ENCODE results near the gene SLC38A11.

The SLC38A11 gene

GRCh38 chr2:164967361-164967760, 12.0 kb upstream of the SLC38A11 start:
- no peaks in the 10 kb centered on the region for H3K9me3 ChIP-seq (ENCODE audit: insufficient read depth, low read depth, low read length)
- no peaks in the 10 kb centered on the region for H3K36me3 ChIP-seq (ENCODE audit: insufficient read depth, low read length)
- peaks cover 4% of the 10 kb centered on the region; the same call in 1 of the 2 replicates for H3K4me1 ChIP-seq (ENCODE audit: insufficient read depth, low read length)
- WGBS = 89% methylated on average over 2 of the region's 2 CpGs
- H3K27ac ChIP-seq (ENCODE audit: low read depth, low read length) = no peak overlapping the region; the same call in 1 of the 2 replicates
- H3K9ac ChIP-seq (ENCODE audit: low read depth, low read length) = no peak overlapping the region
- H3K27me3 ChIP-seq (ENCODE audit: insufficient read depth, low read length) = no peaks in the 10 kb centered on the region
- H3K4me3 ChIP-seq (ENCODE audit: low read length) = no peak overlapping the region

GRCh38 chr2:164964700-164965099, 9.4 kb upstream of the SLC38A11 start:
- no peaks in the 10 kb centered on the region for H3K27me3 ChIP-seq (ENCODE audit: insufficient read depth, low read length)
- no peak overlapping the region for H3K4me3 ChIP-seq (ENCODE audit: low read length)
- H3K9ac ChIP-seq (ENCODE audit: low read depth, low read length) = no peak overlapping the region
- H3K9me3 ChIP-seq (ENCODE audit: insufficient read depth, low read depth, low read length) = no peaks in the 10 kb centered on the region
- 100% methylated on average over 1 of the region's 1 CpG for WGBS
- no peaks in the 10 kb centered on the region for H3K36me3 ChIP-seq (ENCODE audit: insufficient read depth, low read length)
- H3K27ac ChIP-seq (ENCODE audit: low read depth, low read length) = no peak overlapping the region
- peaks cover 4% of the 10 kb centered on the region; the same call in 1 of the 2 replicates for H3K4me1 ChIP-seq (ENCODE audit: insufficient read depth, low read length)

- WGBS = 100% methylated on average over 1 of the region's 2 CpGs
- no peak overlapping the region for H3K9ac ChIP-seq (ENCODE audit: low read depth, low read length)
- H3K4me3 ChIP-seq (ENCODE audit: low read length) = no peak overlapping the region
- H3K27ac ChIP-seq (ENCODE audit: low read depth, low read length) = no peak overlapping the region
- no peaks in the 10 kb centered on the region for H3K9me3 ChIP-seq (ENCODE audit: insufficient read depth, low read depth, low read length)
- H3K36me3 ChIP-seq (ENCODE audit: insufficient read depth, low read length) = no peaks in the 10 kb centered on the region
- no peaks in the 10 kb centered on the region for H3K27me3 ChIP-seq (ENCODE audit: insufficient read depth, low read length)
- H3K4me1 ChIP-seq (ENCODE audit: insufficient read depth, low read length) = no peaks in the 10 kb centered on the region
Measured at GRCh38 chr2:164960159-164960558, 4.8 kb upstream of the SLC38A11 start.

GRCh38 chr2:164954186-164954585, 1.1 kb downstream of the SLC38A11 start:
- Histone ChIP-seq H3K36me3 (ENCODE audit: insufficient read depth, low read length) (no peaks in the 10 kb centered on the region), H3K27ac (ENCODE audit: low read depth, low read length) (no peak overlapping the region), H3K27me3 (ENCODE audit: insufficient read depth, low read length) (no peaks in the 10 kb centered on the region), H3K4me1 (ENCODE audit: insufficient read depth, low read length) (no peaks in the 10 kb centered on the region), H3K9me3 (ENCODE audit: insufficient read depth, low read depth, low read length) (no peaks in the 10 kb centered on the region), H3K4me3 (ENCODE audit: low read length) (no peak overlapping the region), H3K9ac (ENCODE audit: low read depth, low read length) (no peak overlapping the region)
- 94% methylated on average over 4 of the region's 4 CpGs for WGBS

GRCh38 chr2:164953279-164953678, 2.0 kb downstream of the SLC38A11 start:
- 76% methylated on average over 3 of the region's 3 CpGs for WGBS

GRCh38 chr2:164952057-164952702, 3.1 kb downstream of the SLC38A11 start:
- no peak overlapping the region for H3K27ac ChIP-seq (ENCODE audit: low read depth, low read length)
- no peaks in the 10 kb centered on the region for H3K9me3 ChIP-seq (ENCODE audit: insufficient read depth, low read depth, low read length)
- no peak overlapping the region for H3K4me3 ChIP-seq (ENCODE audit: low read length)
- 83% methylated on average over 8 of the region's 8 CpGs for whole genome bisulfite sequencing
- no peaks in the 10 kb centered on the region for H3K36me3 ChIP-seq (ENCODE audit: insufficient read depth, low read length)
- H3K4me1 ChIP-seq (ENCODE audit: insufficient read depth, low read length) = no peaks in the 10 kb centered on the region
- H3K27me3 ChIP-seq (ENCODE audit: insufficient read depth, low read length) = no peaks in the 10 kb centered on the region
- H3K9ac ChIP-seq (ENCODE audit: low read depth, low read length) = no peak overlapping the region

More at GRCh38 chr2:164953279-164953678, 2.0 kb downstream of the SLC38A11 start:
- Histone ChIP-seq H3K9ac (ENCODE audit: low read depth, low read length) (no peak overlapping the region), H3K36me3 (ENCODE audit: insufficient read depth, low read length) (no peaks in the 10 kb centered on the region), H3K9me3 (ENCODE audit: insufficient read depth, low read depth, low read length) (no peaks in the 10 kb centered on the region), H3K27ac (ENCODE audit: low read depth, low read length) (no peak overlapping the region), H3K4me1 (ENCODE audit: insufficient read depth, low read length) (no peaks in the 10 kb centered on the region), H3K4me3 (ENCODE audit: low read length) (no peak overlapping the region), H3K27me3 (ENCODE audit: insufficient read depth, low read length) (no peaks in the 10 kb centered on the region)

GRCh38 chr2:164948540-164948939, 6.8 kb downstream of the SLC38A11 start:
- H3K9me3 ChIP-seq (ENCODE audit: insufficient read depth, low read depth, low read length) = no peaks in the 10 kb centered on the region
- no peak overlapping the region for H3K27ac ChIP-seq (ENCODE audit: low read depth, low read length)
- 94% methylated on average over 1 of the region's 1 CpG for WGBS
- H3K9ac ChIP-seq (ENCODE audit: low read depth, low read length) = no peak overlapping the region
- H3K4me3 ChIP-seq (ENCODE audit: low read length) = no peak overlapping the region
- no peaks in the 10 kb centered on the region for H3K27me3 ChIP-seq (ENCODE audit: insufficient read depth, low read length)
- no peaks in the 10 kb centered on the region for H3K4me1 ChIP-seq (ENCODE audit: insufficient read depth, low read length)
- no peaks in the 10 kb centered on the region for H3K36me3 ChIP-seq (ENCODE audit: insufficient read depth, low read length)

- no peaks in the 10 kb centered on the region for H3K36me3 ChIP-seq (ENCODE audit: insufficient read depth, low read length)
- H3K9me3 ChIP-seq (ENCODE audit: insufficient read depth, low read depth, low read length) = no peaks in the 10 kb centered on the region
- H3K27ac ChIP-seq (ENCODE audit: low read depth, low read length) = no peak overlapping the region
- no peak overlapping the region for H3K9ac ChIP-seq (ENCODE audit: low read depth, low read length)
- no peak overlapping the region for H3K4me3 ChIP-seq (ENCODE audit: low read length)
- 92% methylated on average over 7 of the region's 7 CpGs for WGBS
- no peaks in the 10 kb centered on the region for H3K4me1 ChIP-seq (ENCODE audit: insufficient read depth, low read length)
- H3K27me3 ChIP-seq (ENCODE audit: insufficient read depth, low read length) = no peaks in the 10 kb centered on the region
Measured at GRCh38 chr2:164947281-164947680, 8.0 kb downstream of the SLC38A11 start.

- Histone ChIP-seq H3K4me3 (ENCODE audit: low read length) (no peak overlapping the region), H3K9ac (ENCODE audit: low read depth, low read length) (no peak overlapping the region), H3K36me3 (ENCODE audit: insufficient read depth, low read length) (no peaks in the 10 kb centered on the region), H3K27me3 (ENCODE audit: insufficient read depth, low read length) (no peaks in the 10 kb centered on the region), H3K9me3 (ENCODE audit: insufficient read depth, low read depth, low read length) (no peaks in the 10 kb centered on the region), H3K27ac (ENCODE audit: low read depth, low read length) (no peak overlapping the region), H3K4me1 (ENCODE audit: insufficient read depth, low read length) (no peaks in the 10 kb centered on the region)
- 100% methylated on average over 1 of the region's 1 CpG for WGBS
Measured at GRCh38 chr2:164943289-164943688, 12.0 kb downstream of the SLC38A11 start.

GRCh38 chr2:164937864-164938401, 17.4 kb downstream of the SLC38A11 start:
- Histone ChIP-seq H3K4me1 (ENCODE audit: insufficient read depth, low read length) (no peaks in the 10 kb centered on the region), H3K36me3 (ENCODE audit: insufficient read depth, low read length) (no peaks in the 10 kb centered on the region), H3K9ac (ENCODE audit: low read depth, low read length) (no peak overlapping the region), H3K27ac (ENCODE audit: low read depth, low read length) (no peak overlapping the region), H3K9me3 (ENCODE audit: insufficient read depth, low read depth, low read length) (no peaks in the 10 kb centered on the region), H3K27me3 (ENCODE audit: insufficient read depth, low read length) (no peaks in the 10 kb centered on the region), H3K4me3 (ENCODE audit: low read length) (no peak overlapping the region)
- WGBS = 63% methylated on average over 1 of the region's 3 CpGs

GRCh38 chr2:164935118-164936101, 19.9 kb downstream of the SLC38A11 start:
- 91% methylated on average over 4 of the region's 5 CpGs for WGBS
- Histone ChIP-seq H3K27me3 (ENCODE audit: insufficient read depth, low read length) (no peaks in the 10 kb centered on the region), H3K9me3 (ENCODE audit: insufficient read depth, low read depth, low read length) (no peaks in the 10 kb centered on the region), H3K4me1 (ENCODE audit: insufficient read depth, low read length) (no peaks in the 10 kb centered on the region), H3K4me3 (ENCODE audit: low read length) (no peak overlapping the region), H3K36me3 (ENCODE audit: insufficient read depth, low read length) (no peaks in the 10 kb centered on the region), H3K27ac (ENCODE audit: low read depth, low read length) (no peak overlapping the region), H3K9ac (ENCODE audit: low read depth, low read length) (no peak overlapping the region)

All from HUES64 (cell line).